Measurements from ENCODE around the gene APC2.

APC2 gene

GRCh38 chr19:1461862-1462261 is 11.9 kb downstream of the APC2 start:
- peaks cover 10% of the 10 kb centered on the region for H3K4me1 Mint-ChIP-seq
- H3K27me3 Mint-ChIP-seq: peaks cover 31% of the 10 kb centered on the region
- ATAC-seq (no peak), DNase-seq (no peak)
- no peak overlapping the region for H3K4me3 Mint-ChIP-seq
- H3K9me3 Mint-ChIP-seq: no peaks in the 10 kb centered on the region
- no peak overlapping the region for H3K27ac Mint-ChIP-seq

DNA sequence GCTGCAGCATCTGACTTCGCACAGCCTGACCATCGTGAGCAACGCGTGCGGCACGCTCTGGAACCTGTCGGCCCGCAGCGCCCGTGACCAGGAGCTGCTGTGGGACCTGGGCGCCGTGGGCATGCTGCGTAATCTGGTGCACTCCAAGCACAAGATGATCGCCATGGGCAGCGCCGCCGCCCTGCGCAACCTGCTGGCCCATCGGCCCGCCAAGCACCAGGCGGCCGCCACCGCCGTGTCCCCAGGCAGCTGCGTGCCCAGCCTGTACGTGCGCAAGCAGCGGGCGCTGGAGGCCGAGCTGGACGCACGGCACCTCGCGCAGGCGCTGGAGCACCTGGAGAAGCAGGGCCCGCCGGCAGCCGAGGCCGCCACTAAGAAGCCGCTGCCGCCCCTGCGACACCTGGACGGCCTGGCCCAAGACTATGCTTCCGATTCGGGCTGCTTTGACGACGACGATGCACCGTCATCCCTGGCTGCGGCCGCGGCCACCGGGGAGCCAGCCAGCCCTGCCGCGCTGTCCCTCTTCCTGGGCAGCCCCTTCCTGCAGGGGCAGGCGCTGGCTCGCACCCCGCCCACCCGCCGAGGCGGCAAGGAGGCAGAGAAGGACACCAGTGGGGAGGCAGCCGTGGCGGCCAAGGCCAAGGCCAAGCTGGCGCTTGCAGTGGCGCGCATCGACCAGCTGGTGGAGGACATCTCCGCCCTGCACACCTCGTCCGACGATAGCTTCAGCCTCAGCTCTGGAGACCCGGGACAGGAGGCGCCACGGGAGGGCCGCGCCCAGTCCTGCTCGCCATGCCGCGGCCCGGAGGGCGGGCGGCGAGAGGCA is 15.5 kb downstream of the APC2 start:
- H3K27ac Mint-ChIP-seq: no peak overlapping the region
- H3K27me3 Mint-ChIP-seq: peaks cover 16% of the 10 kb centered on the region
- ATAC-seq: peak; percentile 49
- H3K4me1 Mint-ChIP-seq: peaks cover 13% of the 10 kb centered on the region
- peak; percentile 51 to 55 for DNase-seq
- H3K9me3 Mint-ChIP-seq: no peaks in the 10 kb centered on the region
- H3K4me3 Mint-ChIP-seq: peak overlapping the region in 1 of 2 donors; percentile 51

GRCh38 chr19:1466018-1466460 is 16.1 kb downstream of the APC2 start:
- DNase-seq (no peak), ATAC-seq (no peak)
- H3K27me3 Mint-ChIP-seq: peaks cover 21% of the 10 kb centered on the region
- H3K4me1 Mint-ChIP-seq: peaks cover 15% of the 10 kb centered on the region
- H3K9me3 Mint-ChIP-seq: no peaks in the 10 kb centered on the region
- no peak overlapping the region for H3K4me3 Mint-ChIP-seq
- H3K27ac Mint-ChIP-seq: no peak overlapping the region

GRCh38 chr19:1466461-1467214 is 16.7 kb downstream of the APC2 start:
- peak overlapping the region in 1 of 2 donors; percentile 80 for H3K27ac Mint-ChIP-seq
- ATAC-seq (no peak), DNase-seq (no peak)
- peaks cover 21% of the 10 kb centered on the region for H3K4me1 Mint-ChIP-seq
- H3K9me3 Mint-ChIP-seq: no peaks in the 10 kb centered on the region
- peaks cover 27% of the 10 kb centered on the region for H3K27me3 Mint-ChIP-seq
- H3K4me3 Mint-ChIP-seq: peak overlapping the region in 1 of 2 donors; percentile 29

GRCh38 chr19:1467215-1467489 is 17.2 kb downstream of the APC2 start:
- Mint-ChIP-seq H3K4me1 (peaks cover 26% of the 10 kb centered on the region), H3K9me3 (no peaks in the 10 kb centered on the region), H3K27ac (no peak overlapping the region), H3K4me3 (no peak overlapping the region), H3K27me3 (peaks cover 32% of the 10 kb centered on the region)
- no peak for DNase-seq
- no peak for ATAC-seq

DNA sequence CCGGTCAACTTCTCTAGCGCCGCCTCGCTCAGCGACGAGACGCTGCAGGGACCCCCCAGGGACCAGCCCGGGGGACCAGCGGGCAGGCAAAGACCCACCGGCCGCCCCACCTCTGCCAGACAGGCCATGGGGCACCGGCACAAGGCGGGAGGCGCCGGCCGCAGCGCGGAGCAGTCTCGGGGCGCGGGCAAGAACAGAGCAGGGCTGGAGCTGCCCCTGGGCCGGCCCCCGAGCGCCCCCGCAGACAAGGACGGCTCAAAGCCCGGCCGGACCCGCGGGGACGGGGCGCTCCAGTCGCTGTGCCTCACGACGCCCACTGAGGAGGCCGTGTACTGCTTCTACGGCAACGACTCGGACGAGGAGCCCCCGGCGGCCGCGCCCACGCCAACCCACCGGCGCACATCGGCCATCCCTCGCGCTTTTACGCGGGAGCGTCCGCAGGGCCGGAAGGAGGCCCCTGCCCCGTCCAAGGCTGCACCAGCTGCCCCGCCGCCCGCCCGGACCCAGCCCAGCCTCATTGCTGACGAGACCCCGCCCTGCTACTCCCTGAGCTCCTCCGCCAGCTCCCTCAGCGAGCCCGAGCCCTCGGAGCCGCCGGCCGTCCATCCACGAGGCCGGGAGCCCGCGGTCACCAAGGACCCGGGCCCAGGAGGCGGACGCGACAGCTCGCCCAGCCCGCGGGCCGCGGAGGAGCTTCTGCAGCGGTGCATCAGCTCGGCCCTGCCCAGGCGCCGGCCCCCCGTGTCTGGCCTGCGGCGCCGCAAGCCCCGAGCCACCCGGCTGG is 17.8 kb downstream of the APC2 start:
- no peak for ATAC-seq
- H3K4me3 Mint-ChIP-seq: peak overlapping the region in 1 of 2 donors; percentile 21
- peaks cover 37% of the 10 kb centered on the region for H3K27me3 Mint-ChIP-seq
- H3K4me1 Mint-ChIP-seq: peaks cover 28% of the 10 kb centered on the region
- no peaks in the 10 kb centered on the region for H3K9me3 Mint-ChIP-seq
- H3K27ac Mint-ChIP-seq: no peak overlapping the region
- no peak for DNase-seq

DNA sequence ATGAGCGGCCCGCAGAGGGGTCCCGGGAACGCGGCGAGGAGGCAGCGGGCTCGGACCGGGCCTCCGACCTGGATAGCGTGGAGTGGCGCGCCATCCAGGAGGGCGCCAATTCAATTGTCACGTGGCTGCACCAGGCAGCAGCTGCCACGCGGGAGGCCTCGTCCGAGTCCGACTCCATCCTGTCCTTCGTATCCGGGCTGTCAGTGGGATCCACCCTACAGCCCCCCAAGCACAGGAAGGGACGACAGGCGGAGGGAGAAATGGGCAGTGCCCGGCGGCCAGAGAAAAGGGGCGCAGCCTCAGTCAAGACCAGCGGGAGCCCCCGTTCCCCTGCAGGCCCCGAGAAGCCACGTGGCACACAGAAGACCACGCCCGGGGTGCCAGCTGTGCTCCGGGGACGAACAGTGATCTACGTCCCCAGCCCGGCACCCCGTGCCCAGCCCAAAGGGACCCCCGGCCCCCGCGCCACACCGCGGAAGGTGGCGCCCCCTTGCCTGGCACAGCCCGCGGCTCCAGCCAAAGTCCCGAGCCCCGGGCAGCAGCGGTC is 18.4 kb downstream of the APC2 start:
- Mint-ChIP-seq H3K4me1 (peaks cover 32% of the 10 kb centered on the region), H3K4me3 (peak overlapping the region; percentile 45 to 48), H3K27me3 (peaks cover 42% of the 10 kb centered on the region), H3K9me3 (no peaks in the 10 kb centered on the region), H3K27ac (no peak overlapping the region)
- ATAC-seq (no peak), DNase-seq (no peak)

DNA sequence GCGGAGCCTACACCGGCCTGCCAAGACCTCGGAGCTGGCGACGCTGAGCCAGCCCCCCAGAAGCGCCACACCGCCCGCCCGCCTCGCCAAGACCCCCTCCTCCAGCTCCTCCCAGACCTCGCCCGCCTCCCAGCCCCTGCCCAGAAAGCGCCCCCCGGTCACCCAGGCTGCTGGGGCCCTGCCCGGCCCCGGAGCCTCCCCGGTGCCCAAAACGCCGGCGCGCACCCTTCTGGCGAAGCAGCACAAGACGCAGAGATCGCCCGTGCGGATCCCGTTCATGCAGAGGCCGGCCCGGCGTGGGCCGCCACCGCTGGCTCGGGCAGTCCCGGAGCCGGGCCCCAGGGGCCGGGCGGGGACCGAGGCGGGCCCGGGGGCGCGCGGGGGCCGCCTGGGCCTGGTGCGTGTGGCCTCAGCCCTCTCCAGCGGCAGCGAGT is 18.9 kb downstream of the APC2 start:
- DNase-seq: peak in 1 of 2 donors; percentile 46
- peak; percentile 9 for ATAC-seq
- H3K27ac Mint-ChIP-seq: no peak overlapping the region

DNA sequence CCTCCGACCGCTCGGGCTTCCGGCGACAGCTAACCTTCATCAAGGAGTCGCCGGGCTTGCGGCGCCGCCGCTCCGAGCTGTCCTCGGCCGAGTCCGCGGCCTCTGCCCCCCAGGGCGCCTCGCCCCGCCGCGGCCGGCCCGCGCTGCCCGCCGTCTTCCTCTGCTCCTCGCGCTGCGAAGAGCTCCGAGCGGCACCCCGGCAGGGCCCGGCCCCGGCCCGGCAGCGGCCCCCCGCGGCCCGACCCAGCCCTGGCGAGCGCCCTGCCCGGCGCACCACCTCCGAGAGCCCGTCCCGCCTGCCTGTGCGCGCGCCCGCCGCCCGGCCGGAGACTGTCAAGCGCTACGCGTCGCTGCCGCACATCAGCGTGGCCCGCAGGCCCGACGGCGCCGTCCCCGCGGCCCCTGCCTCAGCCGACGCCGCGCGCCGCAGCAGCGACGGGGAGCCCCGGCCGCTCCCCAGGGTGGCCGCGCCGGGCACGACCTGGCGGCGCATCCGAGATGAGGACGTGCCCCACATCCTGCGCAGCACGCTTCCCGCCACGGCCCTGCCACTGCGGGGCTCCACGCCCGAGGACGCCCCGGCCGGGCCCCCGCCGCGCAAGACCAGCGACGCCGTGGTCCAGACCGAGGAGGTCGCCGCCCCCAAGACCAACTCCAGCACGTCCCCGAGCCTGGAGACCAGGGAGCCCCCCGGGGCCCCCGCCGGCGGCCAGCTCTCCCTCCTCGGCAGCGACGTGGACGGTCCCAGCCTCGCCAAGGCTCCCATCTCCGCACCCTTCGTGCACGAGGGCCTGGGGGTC is 19.5 kb downstream of the APC2 start:
- no peak overlapping the region for H3K27ac Mint-ChIP-seq
- ATAC-seq (peak; percentile 41), DNase-seq (peak in 1 of 2 donors; percentile 51)
- H3K9me3 Mint-ChIP-seq: no peaks in the 10 kb centered on the region
- peaks cover 34% of the 10 kb centered on the region for H3K4me1 Mint-ChIP-seq
- peak overlapping the region in 1 of 2 donors; percentile 57 for H3K4me3 Mint-ChIP-seq
- H3K27me3 Mint-ChIP-seq: peaks cover 42% of the 10 kb centered on the region

More for the DNA sequence above, 18.9 kb downstream of the APC2 start:
- Mint-ChIP-seq H3K4me3 (peak overlapping the region; percentile 45 to 48), H3K9me3 (no peaks in the 10 kb centered on the region), H3K4me1 (peaks cover 34% of the 10 kb centered on the region), H3K27me3 (peaks cover 42% of the 10 kb centered on the region)

DNA sequence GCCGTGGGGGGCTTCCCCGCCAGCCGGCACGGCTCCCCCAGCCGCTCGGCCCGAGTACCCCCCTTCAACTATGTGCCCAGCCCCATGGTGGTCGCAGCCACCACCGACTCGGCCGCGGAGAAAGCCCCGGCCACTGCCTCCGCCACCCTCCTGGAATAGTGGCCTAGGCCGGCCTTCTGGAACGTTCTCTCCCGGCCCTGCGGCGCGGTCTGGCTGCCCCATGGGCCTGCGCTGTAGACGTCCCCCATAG is 20.1 kb downstream of the APC2 start:
- peaks cover 34% of the 10 kb centered on the region for H3K4me1 Mint-ChIP-seq
- ATAC-seq (no peak), DNase-seq (no peak)
- H3K27me3 Mint-ChIP-seq: peaks cover 42% of the 10 kb centered on the region
- peak overlapping the region; percentile 57 to 78 for H3K4me3 Mint-ChIP-seq
- no peaks in the 10 kb centered on the region for H3K9me3 Mint-ChIP-seq
- no peak overlapping the region for H3K27ac Mint-ChIP-seq

GRCh38 chr19:1470305-1471009 is 20.5 kb downstream of the APC2 start:
- ATAC-seq: peak; percentile 68
- H3K9me3 Mint-ChIP-seq: no peaks in the 10 kb centered on the region
- H3K27ac Mint-ChIP-seq: no peak overlapping the region
- peak overlapping the region; percentile 57 to 78 for H3K4me3 Mint-ChIP-seq
- peaks cover 42% of the 10 kb centered on the region for H3K27me3 Mint-ChIP-seq
- peaks cover 34% of the 10 kb centered on the region for H3K4me1 Mint-ChIP-seq
- DNase-seq: peak; percentile 47 to 65

- peaks cover 34% of the 10 kb centered on the region for H3K4me1 Mint-ChIP-seq
- DNase-seq (peak in 1 of 2 donors; percentile 38), ATAC-seq (peak; percentile 45)
- H3K27me3 Mint-ChIP-seq: peaks cover 42% of the 10 kb centered on the region
- no peaks in the 10 kb centered on the region for H3K9me3 Mint-ChIP-seq
- H3K4me3 Mint-ChIP-seq: peak overlapping the region; percentile 49 to 54
- H3K27ac Mint-ChIP-seq: no peak overlapping the region
Observed at GRCh38 chr19:1471010-1471514, 21.1 kb downstream of the APC2 start.

GRCh38 chr19:1471515-1472160 is 21.7 kb downstream of the APC2 start:
- Mint-ChIP-seq H3K27ac (no peak overlapping the region), H3K27me3 (peaks cover 39% of the 10 kb centered on the region), H3K4me3 (peak overlapping the region in 1 of 2 donors; percentile 31), H3K9me3 (no peaks in the 10 kb centered on the region), H3K4me1 (peaks cover 32% of the 10 kb centered on the region)
- ATAC-seq (no peak), DNase-seq (no peak)

Data from stimulated activated naive CD8-positive, alpha-beta T cell treated with anti-CD3 and anti-CD28 coated beads, Interleukin-15, amount 100 ng/mL, for 72 hours (primary cell).